HG03045 (cell line): ENCODE results near the gene AFF3.
"Not testable (repeated sequence)": the region's sequence is repeated elsewhere in the genome, so short reads cannot be mapped to it uniquely, and the experiment has no call there.

Source experiments
- ATAC-seq: cut with Tn5 transposase; IDR thresholded peaks from one replicate; pipeline ENCODE4 v1.9.1; 2021; ENCODE audit warnings: mild to moderate bottlenecking, moderate library complexity; ENCODE audit not compliant: unreplicated experiment

The AFF3 gene

DNA sequence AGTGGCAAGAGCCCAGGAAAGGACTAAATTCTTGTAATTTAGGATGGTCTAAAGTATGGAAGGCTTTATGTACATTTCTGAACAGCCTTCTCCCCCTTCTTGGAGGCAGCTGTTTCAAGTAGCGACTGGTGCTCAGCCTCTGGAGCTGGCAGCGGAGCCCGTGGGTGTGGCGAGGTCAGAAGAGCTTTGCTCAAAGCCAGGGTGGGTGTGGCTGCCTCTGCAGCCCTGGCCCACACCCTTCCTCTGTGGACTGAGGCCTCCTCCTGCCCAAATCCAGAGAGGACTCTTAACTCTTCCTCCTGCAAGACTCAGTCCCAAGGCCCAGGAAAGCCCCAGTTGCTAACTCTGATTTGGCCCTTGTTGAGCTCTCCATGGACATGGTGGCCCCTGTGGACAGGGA lies 450.5 kb downstream of the AFF3 start:
- ATAC-seq, result no peak

- ATAC-seq, result no peak
These were observed 453.1 kb downstream of the AFF3 start for GRCh38 chr2:99689145-99689742.

GRCh38 chr2:99688699-99689098 lies 453.7 kb downstream of the AFF3 start:
- no peak for ATAC-seq

- no peak for ATAC-seq
These were observed 459.9 kb downstream of the AFF3 start for GRCh38 chr2:99682275-99683060.

DNA sequence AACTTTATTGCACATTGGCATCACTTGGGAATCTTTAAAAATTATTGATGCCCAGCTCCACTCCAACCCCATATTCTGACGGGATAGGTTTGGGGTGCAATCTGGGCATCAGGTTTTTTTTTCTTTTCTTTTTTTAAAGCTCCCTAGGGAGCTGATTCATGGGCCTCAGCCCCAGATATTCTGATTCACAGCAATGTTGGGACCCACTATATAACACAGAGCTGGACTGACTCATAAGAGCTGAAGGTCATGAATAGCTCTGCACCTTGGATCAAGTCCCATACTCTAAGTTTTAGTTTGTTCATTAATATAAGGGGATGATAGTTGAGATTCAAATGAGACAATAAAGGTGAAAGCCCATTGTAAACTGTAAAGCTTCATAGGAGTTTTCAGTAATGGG lies 461.4 kb downstream of the AFF3 start:
- no peak for ATAC-seq

- ATAC-seq, result no peak
These were observed 462.9 kb downstream of the AFF3 start for GRCh38 chr2:99679518-99679917.

GRCh38 chr2:99678625-99679024 lies 463.8 kb downstream of the AFF3 start:
- ATAC-seq, result no peak

DNA sequence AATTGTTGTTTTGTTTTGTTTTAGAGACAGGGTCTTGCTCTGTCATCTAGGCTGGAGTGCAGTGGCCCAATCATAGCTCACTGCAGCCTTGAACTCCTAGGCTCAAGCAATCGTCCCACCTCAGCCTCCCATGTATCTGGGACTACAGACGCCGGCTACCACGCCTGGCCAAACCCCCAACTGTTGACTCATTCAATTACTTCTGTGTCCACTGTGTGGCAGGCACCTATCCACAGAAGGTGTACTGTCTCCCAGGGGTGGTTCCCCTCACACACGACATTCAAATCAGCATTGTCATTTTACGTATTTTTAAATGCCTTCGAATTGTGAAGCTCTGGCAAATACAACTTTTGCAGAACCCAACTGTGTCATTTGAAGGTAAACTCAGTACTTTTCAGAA lies 464.6 kb downstream of the AFF3 start:
- ATAC-seq, result no peak

DNA sequence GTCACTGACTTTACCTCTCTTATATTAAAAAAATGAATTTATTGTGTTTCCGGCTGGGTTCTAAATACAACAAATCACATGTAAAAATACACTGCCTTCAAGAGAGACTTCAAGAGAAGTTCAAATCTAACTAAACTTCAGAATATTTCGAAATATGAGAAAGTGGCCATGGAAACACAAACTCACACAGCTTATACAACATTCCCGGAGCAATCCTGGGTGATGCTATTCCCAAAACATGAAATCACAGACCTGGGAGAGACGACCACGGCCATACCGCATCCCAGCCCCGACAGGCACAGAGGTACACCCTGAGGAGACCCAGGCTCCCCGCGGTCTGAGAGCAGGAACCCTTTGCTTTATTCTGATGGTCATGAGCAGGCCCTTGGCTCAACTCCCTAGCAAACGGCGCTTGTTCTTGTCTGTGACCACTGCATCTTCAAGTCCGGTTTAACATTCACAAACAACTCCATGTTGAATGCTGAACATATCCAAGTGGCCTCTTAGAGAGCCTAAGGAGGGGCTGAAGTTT lies 467.2 kb downstream of the AFF3 start:
- no peak for ATAC-seq

DNA sequence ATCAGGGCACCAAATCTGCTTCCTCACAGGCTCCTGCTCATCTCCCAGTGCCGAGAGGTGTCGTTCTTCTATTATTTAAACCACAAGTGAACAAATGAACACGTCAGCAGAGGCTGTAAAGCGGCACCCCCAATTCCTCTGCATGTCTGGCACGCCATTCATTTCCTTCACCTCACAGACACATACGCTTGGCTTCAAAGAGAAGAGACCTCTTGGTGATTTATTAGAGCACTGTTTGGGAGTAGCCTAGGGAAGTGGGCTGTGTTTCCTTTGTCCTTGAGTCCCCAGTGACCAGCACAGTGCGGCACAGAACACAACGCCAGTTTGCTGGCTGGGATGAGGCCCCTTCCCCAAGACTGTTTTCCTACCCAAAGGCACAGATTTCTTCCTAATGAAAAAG lies 468.3 kb downstream of the AFF3 start:
- ATAC-seq, result no peak

GRCh38 chr2:99672766-99673350 lies 469.5 kb downstream of the AFF3 start:
- no peak for ATAC-seq

- ATAC-seq, result no peak
These were observed 471.3 kb downstream of the AFF3 start for GRCh38 chr2:99670768-99671734.

- ATAC-seq, result no peak
These were observed 476.1 kb downstream of the AFF3 start for GRCh38 chr2:99666256-99666655.

DNA sequence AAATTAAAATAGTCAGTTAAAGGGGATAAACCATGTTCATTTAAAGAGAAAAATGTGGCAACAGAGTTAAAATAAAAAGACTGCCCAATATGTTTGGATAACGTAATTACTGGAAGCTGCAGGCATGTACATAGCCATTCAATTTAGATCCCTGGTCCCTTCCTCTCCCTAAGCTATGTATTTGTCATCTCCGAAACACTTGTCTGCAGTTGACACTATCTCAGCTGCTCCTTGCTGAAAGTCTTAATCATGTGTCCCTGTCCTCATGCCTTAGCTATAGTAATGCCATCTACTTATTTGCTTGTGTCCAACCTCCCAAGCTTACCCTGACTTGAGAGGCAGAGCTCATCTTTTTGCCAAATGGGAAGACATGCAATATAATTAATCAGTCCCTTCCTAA lies 478.7 kb downstream of the AFF3 start:
- ATAC-seq, result no peak

DNA sequence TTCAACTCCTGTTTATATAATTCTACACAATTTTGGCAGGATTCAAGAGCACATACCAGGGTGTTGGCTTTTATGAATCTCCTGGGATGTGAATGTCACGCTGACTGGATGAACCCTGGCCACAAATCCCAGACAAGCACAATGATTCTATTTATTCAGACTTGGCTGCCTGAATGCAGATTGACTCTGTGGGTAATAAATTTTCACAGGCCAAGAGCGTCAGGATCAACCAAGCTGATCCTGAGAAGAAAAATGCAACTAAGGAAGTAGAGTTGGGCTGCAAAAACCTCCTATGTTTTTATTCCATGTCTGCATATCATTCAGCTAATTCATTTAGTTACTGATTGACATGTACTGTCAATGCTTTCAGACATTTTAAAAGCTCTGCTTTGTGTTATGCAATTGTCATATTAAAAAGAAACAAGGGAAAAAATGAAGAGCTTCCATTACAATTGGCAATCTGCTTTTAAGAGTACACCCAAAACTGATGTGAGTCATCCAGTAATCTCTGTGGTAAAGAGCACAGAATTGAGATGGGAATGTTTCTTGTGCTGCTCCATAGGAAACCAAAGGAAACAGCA lies 479.5 kb downstream of the AFF3 start:
- no peak for ATAC-seq

- not testable (repeated sequence) for ATAC-seq
These were observed 480.6 kb downstream of the AFF3 start for GRCh38 chr2:99661761-99662160.

- no peak for ATAC-seq
These were observed 481.6 kb downstream of the AFF3 start for GRCh38 chr2:99660616-99661406.

DNA sequence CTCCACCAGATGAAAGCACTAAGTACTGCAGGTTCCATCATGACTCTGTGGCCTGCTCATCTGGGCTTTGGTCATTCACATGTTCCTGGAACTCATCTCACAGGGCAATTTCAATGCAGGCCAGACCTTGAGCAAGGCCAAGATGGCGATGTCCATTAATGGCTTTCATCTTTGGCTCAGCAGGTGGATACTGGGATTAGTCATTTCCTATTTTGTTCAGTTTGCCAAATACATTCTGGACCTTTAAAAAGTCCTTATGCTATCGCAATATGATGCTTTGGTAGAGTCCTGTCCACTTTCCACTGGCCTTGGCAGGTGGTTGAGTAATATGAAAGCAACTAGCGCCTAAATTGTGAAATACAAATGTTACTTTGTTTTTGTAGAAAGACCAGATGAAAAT lies 482.5 kb downstream of the AFF3 start:
- ATAC-seq, result no peak

DNA sequence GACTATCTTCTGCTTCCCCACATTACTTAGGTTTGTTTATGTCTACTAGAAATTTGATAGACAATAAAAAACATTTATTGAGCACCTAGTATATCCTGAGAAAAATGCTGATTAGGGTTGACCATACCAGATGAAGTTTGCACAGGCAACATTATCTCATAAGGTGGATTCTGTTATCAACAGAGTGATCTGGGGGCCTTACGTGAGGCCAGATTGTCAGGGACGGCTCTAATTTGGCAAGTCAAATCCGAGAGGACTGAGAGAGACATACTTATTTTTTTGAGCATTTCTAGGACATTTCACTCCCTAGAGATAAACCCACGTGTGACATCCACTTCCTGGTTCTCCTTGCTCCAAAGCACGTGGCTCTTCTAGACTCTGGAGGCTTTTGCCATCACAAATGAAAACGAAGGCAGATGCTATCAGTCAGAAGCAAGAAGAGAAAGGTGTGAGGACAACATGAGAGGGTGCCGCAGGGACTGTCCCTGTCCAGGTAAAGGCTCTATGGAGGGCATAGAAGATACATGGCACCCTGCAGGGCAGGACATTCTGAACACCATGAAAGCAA lies 484.6 kb downstream of the AFF3 start:
- no peak for ATAC-seq
